Body of pancreas (tissue), 4 donors: ENCODE results near the gene FOSB. TPM values are rescaled to one million over a fixed set of nuclear protein-coding genes. Genes with fewer than 3 reads are reported as not detected.
A peak's percentile ranks its signal among the peaks of the same experiment; 100 is the strongest.

Experiments used
- ATAC-seq: fragments of 150-250 bp; one replicate; pipeline ENCODE4 v1.9.1; 2016
- DNase-seq, 4 donors: peaks; one replicate each; pipeline ENCODE4 v3.0.0-alpha.2; 2019
- H3K27ac ChIP-seq, 4 donors: fragments of 200-600 bp; sonication (generic); 1 replicate in 3 of 4; 2 replicates in 1 of 4; pipeline versions ENCODE4 v1.5.1 to v1.6.1; 2016 to 2019; ENCODE audit warnings: mild to moderate bottlenecking in 1 of 4, mixed read lengths in 1 of 4, moderate library complexity in 1 of 4
- H3K27me3 ChIP-seq, 2 donors: fragments of 200-600 bp; sonication (generic); one replicate each; pipeline ENCODE4 v1.6.0; 2016; ENCODE audit warnings: mild to moderate bottlenecking in 1 of 2
- H3K36me3 ChIP-seq, 2 donors: fragments of 200-600 bp; sonication (generic); replicated peaks in 1 of 2; 2 replicates each; pipeline ENCODE4 v1.5.1; 2016; ENCODE audit warnings: low read depth in 2 of 2; ENCODE audit not compliant: insufficient read depth in 1 of 2
- H3K4me1 ChIP-seq: fragments of 200-600 bp; sonication (generic); one replicate; pipeline ENCODE4 v1.6.0; 2016
- H3K4me3 ChIP-seq, 2 donors: fragments of 200-600 bp; sonication (generic); 1 replicate in 1 of 2; 2 replicates in 1 of 2; pipeline ENCODE4 v1.5.1; 2016 to 2019
- H3K9me3 ChIP-seq, 3 donors: fragments of 200-600 bp; sonication (generic); 1 replicate in 2 of 3; 2 replicates in 1 of 3; pipeline ENCODE4 v1.5.1; 2016
- POLR2A ChIP-seq, 3 donors: fragments of 450-650 bp; IDR thresholded peaks; one replicate each; pipeline ENCODE4 v1.6.1; 2016; ENCODE audit warnings: antibody characterized with exemption in 3 of 3, mild to moderate bottlenecking in 2 of 3
- WGBS, 2 donors: methylation state at CpG; one replicate each; pipeline ENCODE4 v1.1.5; 2017; 5-methylcytosine and 5-hydroxymethylcytosine counted together
- intact Hi-C: fragments of 100-400 bp; cut with DNase I; formaldehyde crosslinking; loops from one replicate; pipeline ENCODE4 v1.15.1; 2023
- total RNA-seq, 2 donors: library from RNA; depleted of rRNA; stranded (reverse); fragments of >200 nt; gene quantifications; one replicate each; pipeline ENCODE4 v1.1.0, GENCODE V29; 2016
- TF ChIP-seq, protein P1 (sequence below), 7 experiments: fragments of 450-650 bp in 4 of 7; fragments of 200-600 bp in 3 of 7; sonication (generic) in 3 of 7; IDR thresholded peaks; one replicate each; pipeline ENCODE4 v1.5.1; 2016 to 2019; ENCODE audit warnings: antibody characterized with exemption in 7 of 7

Gene FOSB
- total RNA-seq, result 10 to 100 TPM in 1 of 2 donors, 1 to 10 TPM in 1; 4.2 to 84.7 TPM

DNA sequence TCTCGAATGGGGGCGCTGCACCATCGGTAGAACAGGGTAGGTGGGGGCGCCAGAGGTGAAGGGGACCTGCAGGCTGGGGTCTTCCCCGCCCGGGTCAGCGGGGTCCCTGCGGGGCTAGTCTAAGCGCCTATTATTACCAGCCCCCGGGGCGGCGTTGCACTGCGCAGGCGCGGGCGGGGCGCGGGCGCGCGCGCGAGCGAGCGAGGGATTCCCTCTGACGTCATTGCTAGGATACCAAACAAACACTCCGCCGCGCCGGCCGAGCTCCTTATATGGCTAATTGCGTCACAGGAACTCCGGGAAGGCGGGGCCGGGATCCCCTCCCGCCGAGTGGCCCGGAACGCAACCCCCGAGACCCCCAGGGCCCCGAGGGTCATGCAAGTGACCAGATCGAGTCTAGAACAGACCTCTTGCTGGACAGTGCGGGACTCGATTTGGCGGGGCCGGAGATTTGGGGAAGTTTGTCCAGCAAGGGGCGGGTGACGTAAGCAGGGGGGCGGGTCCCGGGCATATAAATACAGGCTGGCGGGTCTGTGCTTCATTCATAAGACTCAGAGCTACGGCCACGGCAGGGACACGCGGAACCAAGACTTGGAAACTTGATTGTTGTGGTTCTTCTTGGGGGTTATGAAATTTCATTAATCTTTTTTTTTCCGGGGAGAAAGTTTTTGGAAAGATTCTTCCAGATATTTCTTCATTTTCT lies at the start of gene FOSB:
Gene FOSB, plus strand, starts transcription at position 541 of the 703 bp plus-strand sequence. CDS start 591 bp downstream, outside the sequence.
- Histone ChIP-seq H3K4me1 (peaks cover 25% of the 10 kb centered on the region), H3K27me3 (no peaks in the 10 kb centered on the region), H3K4me3 (peak within 1 kb of the TSS; percentile 2 to 23), H3K27ac (peak within 1 kb of the TSS; percentile 92 to 97 (median 93)), H3K9me3 (no peaks in the 10 kb centered on the region), H3K36me3 (no peaks in the 10 kb centered on the region)
- peak; percentile 96 to 98 (median 98) for DNase-seq
- WGBS, 2 donors, result 0% methylated on average over 20 to 56 of the region's 56 CpGs
- intact Hi-C loops, result no loop called here
- peak; percentile 80 to 99 (median 98) for TF ChIP-seq POLR2A (IDR thresholded peaks at IDR 0.05)
- TF ChIP-seq, protein P1, sequence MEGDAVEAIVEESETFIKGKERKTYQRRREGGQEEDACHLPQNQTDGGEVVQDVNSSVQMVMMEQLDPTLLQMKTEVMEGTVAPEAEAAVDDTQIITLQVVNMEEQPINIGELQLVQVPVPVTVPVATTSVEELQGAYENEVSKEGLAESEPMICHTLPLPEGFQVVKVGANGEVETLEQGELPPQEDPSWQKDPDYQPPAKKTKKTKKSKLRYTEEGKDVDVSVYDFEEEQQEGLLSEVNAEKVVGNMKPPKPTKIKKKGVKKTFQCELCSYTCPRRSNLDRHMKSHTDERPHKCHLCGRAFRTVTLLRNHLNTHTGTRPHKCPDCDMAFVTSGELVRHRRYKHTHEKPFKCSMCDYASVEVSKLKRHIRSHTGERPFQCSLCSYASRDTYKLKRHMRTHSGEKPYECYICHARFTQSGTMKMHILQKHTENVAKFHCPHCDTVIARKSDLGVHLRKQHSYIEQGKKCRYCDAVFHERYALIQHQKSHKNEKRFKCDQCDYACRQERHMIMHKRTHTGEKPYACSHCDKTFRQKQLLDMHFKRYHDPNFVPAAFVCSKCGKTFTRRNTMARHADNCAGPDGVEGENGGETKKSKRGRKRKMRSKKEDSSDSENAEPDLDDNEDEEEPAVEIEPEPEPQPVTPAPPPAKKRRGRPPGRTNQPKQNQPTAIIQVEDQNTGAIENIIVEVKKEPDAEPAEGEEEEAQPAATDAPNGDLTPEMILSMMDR (IDR thresholded peaks at IDR 0.05), result no peak
- peak; percentile 72 for ATAC-seq

DNA sequence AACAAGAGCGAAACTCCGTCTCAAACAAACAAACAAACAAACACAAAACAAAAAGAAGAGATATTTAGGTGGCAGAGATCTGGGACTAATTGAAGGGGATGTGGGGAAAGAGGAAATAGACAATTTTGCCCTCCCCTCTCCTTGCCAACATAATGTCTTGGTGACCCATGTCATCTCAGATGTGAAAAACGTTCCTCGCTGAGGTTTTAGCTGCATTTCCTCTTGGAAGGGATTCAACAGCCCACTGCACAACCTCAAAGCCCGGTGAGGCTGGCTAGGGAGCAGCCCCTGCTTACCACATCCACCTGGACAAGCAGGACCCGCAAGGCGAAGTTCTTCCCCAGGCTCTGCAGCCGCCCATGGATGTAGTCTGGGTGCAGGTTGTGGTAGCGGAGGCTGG lies 49.0 kb upstream of the FOSB start:
- 68 to 81% methylated on average over 6 to 9 of the region's 9 CpGs for WGBS, 2 donors
- Histone ChIP-seq H3K9me3 (no peaks in the 10 kb centered on the region), H3K36me3 (no peaks in the 10 kb centered on the region), H3K4me1 (peaks cover 11% of the 10 kb centered on the region), H3K27ac (peak overlapping the region in 1 of 4 donors; percentile 3), H3K4me3 (no peak overlapping the region), H3K27me3 (no peaks in the 10 kb centered on the region)
- ATAC-seq, result no peak
- TF ChIP-seq POLR2A (IDR thresholded peaks at IDR 0.05), result no peak
- TF ChIP-seq, protein P1 (IDR thresholded peaks at IDR 0.05), result no peak
- no peak for DNase-seq
- intact Hi-C loops, result no loop called here

DNA sequence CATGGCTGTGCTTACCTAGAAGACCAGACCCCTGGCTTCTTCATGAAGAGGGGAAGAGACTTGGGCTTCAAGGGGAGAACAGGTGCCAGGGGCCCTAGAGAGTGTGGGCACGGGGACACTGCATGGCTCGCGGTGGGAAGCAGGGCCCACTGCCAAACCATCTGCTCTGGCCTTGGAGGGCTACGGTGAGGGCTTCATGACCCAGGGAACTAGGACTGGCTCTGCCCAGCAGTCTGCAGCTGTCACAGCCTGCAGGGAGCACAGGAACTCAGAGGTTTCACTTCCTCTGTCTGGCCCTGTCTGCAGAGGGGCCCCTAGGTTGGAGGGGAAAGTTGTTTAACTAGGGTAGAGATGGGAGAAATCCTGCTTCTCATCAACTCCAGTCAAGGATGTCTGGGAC lies 48.4 kb upstream of the FOSB start:
- no peaks in the 10 kb centered on the region for H3K36me3 ChIP-seq
- H3K9me3 ChIP-seq, result no peaks in the 10 kb centered on the region
- peak overlapping the region in 1 of 4 donors; percentile 31 for H3K27ac ChIP-seq
- no peaks in the 10 kb centered on the region for H3K27me3 ChIP-seq
- no peak overlapping the region for H3K4me3 ChIP-seq
- DNase-seq (peak in 1 of 4 donors; percentile 51), ATAC-seq (no peak)
- no peak for TF ChIP-seq POLR2A (IDR thresholded peaks at IDR 0.05)
- H3K4me1 ChIP-seq, result peaks cover 17% of the 10 kb centered on the region
- intact Hi-C loops, result no loop called here
- WGBS, 2 donors, result 42 to 60% methylated on average over 3 to 4 of the region's 4 CpGs

DNA sequence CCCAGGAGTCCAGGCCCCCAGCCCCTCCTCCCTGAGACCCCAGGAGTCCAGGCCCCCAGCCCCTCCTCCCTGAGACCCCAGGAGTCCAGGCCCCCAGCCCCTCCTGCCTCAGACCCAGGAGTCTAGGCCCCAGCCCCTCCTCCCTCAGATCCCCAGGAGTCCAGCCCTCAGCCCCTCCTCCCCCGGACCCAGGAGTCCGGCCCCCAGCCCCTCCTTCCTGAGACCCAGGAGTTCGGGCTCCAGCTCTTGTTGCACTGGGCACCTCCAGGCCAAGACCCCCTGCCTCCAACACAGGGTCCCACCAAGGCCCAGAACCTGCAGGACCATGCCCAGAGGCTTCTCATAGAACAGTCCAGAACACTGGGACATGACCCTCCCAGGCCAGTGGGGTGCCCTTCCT lies 47.9 kb upstream of the FOSB start:
- Histone ChIP-seq H3K9me3 (no peaks in the 10 kb centered on the region), H3K27ac (peak overlapping the region in 1 of 4 donors; percentile 31), H3K27me3 (no peaks in the 10 kb centered on the region), H3K4me3 (no peak overlapping the region), H3K36me3 (no peaks in the 10 kb centered on the region), H3K4me1 (peaks cover 22% of the 10 kb centered on the region)
- intact Hi-C loops, result no loop called here
- no peak for DNase-seq
- WGBS, 2 donors, result 60% methylated on average over 1 of the region's 3 CpGs; no CpG with 5 or more reads in 1 of the 2 donors
- no peak for ATAC-seq
- TF ChIP-seq, protein P1 (IDR thresholded peaks at IDR 0.05), result no peak
- no peak for TF ChIP-seq POLR2A (IDR thresholded peaks at IDR 0.05)

DNA sequence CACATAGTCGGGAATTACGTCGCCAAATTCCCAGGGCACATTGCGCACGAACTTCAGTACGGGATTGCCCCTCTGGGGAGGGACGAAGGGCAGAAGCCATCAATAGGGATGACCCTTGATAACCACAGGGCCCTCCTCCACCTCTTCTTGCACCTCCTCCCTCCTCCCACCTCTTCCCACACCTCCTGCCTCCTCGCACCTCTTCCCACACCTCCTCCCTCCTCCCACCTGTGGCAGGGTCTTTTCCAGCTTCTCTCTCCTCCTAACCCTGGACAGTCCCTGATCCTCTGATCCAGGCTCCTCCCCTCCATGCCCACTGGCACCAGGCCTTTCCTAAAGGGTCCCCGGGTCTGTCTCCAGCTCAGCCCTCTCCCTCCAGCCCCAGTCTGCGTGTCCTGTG lies 47.4 kb upstream of the FOSB start:
- Histone ChIP-seq H3K27me3 (no peaks in the 10 kb centered on the region), H3K27ac (peak overlapping the region in 1 of 4 donors; percentile 31), H3K36me3 (no peaks in the 10 kb centered on the region), H3K4me1 (peaks cover 26% of the 10 kb centered on the region), H3K4me3 (no peak overlapping the region), H3K9me3 (no peaks in the 10 kb centered on the region)
- intact Hi-C loops, result no loop called here
- TF ChIP-seq, protein P1 (IDR thresholded peaks at IDR 0.05), result no peak
- TF ChIP-seq POLR2A (IDR thresholded peaks at IDR 0.05), result no peak
- no peak for DNase-seq
- no peak for ATAC-seq
- WGBS, 2 donors, result 78 to 90% methylated on average over 10 of the region's 10 CpGs
